Stimulated activated CD4-positive, alpha-beta T cell treated with anti-CD3 and anti-CD28 coated beads, Interleukin-4, amount 100 ng/mL, for 48 hours (primary cell): Measurements from ENCODE around the gene THRB.

Experiments used
- DNase-seq, 2 donors: peaks; one replicate each; pipeline ENCODE4 v3.0.0-alpha.2; 2020; ENCODE audit warnings: low read depth in 2 of 2

The THRB gene

GRCh38 chr3:24494618-24495325, at the start of gene THRB:
Gene THRB (minus strand): TSS chr3:24494850.
- no peak for DNase-seq

GRCh38 chr3:24541935-24542334, 47.3 kb upstream of the THRB start:
- no peak for DNase-seq

GRCh38 chr3:24540821-24541220, 46.2 kb upstream of the THRB start:
- DNase-seq = no peak

GRCh38 chr3:24539699-24540098, 45.0 kb upstream of the THRB start:
- no peak for DNase-seq

- DNase-seq = no peak
Measured at GRCh38 chr3:24538891-24539290, 44.2 kb upstream of the THRB start.

GRCh38 chr3:24533561-24534193, 39.0 kb upstream of the THRB start:
- DNase-seq = no peak

GRCh38 chr3:24530471-24530870, 35.8 kb upstream of the THRB start:
- DNase-seq = no peak

- no peak for DNase-seq
Measured at GRCh38 chr3:24529210-24529609, 34.6 kb upstream of the THRB start.

GRCh38 chr3:24526640-24527212, 32.1 kb upstream of the THRB start:
- DNase-seq = no peak

GRCh38 chr3:24525557-24525956, 30.9 kb upstream of the THRB start:
- no peak for DNase-seq

- no peak for DNase-seq
Measured at GRCh38 chr3:24525022-24525421, 30.4 kb upstream of the THRB start.

GRCh38 chr3:24523988-24524727, 29.5 kb upstream of the THRB start:
- no peak for DNase-seq

GRCh38 chr3:24523215-24523614, 28.6 kb upstream of the THRB start:
- no peak for DNase-seq

GRCh38 chr3:24522146-24522579, 27.5 kb upstream of the THRB start:
- no peak for DNase-seq

GRCh38 chr3:24521420-24522145, 26.9 kb upstream of the THRB start:
- DNase-seq = no peak

GRCh38 chr3:24520976-24521419, 26.3 kb upstream of the THRB start:
- no peak for DNase-seq

GRCh38 chr3:24520101-24520495, 25.4 kb upstream of the THRB start:
- no peak for DNase-seq

- DNase-seq = no peak
Measured at GRCh38 chr3:24519368-24520100, 24.9 kb upstream of the THRB start.

GRCh38 chr3:24518990-24519367, 24.3 kb upstream of the THRB start:
- DNase-seq = no peak

GRCh38 chr3:24514119-24514518, 19.5 kb upstream of the THRB start:
- no peak for DNase-seq

- DNase-seq = no peak
Measured at GRCh38 chr3:24513463-24513862, 18.8 kb upstream of the THRB start.
